Subcutaneous adipose tissue (tissue), 4 donors: ENCODE data around the gene COMP. TPM values are rescaled to one million over a fixed set of nuclear protein-coding genes. Genes with fewer than 3 reads are reported as not detected.

Experiments used
- total RNA-seq, 4 donors: library from RNA; depleted of rRNA; stranded (reverse); fragments of >200 nt; gene quantifications; one replicate each; pipeline ENCODE4 v1.1.0, GENCODE V29; 2016
- TF ChIP-seq, protein P1 (sequence below): fragments of 450-650 bp; IDR thresholded peaks from one replicate; pipeline ENCODE4 v1.5.1; 2016; ENCODE audit warnings: low read depth, mild to moderate bottlenecking, control low read depth, antibody characterized with exemption, moderate library complexity

The COMP gene
- total RNA-seq, 4 donors from 2014 or later: 6.2 to 48.0 (median 14.2) TPM

GRCh38 chr19:18756896-18757295 lies 34.2 kb downstream of the COMP start:
- TF ChIP-seq, protein P1, sequence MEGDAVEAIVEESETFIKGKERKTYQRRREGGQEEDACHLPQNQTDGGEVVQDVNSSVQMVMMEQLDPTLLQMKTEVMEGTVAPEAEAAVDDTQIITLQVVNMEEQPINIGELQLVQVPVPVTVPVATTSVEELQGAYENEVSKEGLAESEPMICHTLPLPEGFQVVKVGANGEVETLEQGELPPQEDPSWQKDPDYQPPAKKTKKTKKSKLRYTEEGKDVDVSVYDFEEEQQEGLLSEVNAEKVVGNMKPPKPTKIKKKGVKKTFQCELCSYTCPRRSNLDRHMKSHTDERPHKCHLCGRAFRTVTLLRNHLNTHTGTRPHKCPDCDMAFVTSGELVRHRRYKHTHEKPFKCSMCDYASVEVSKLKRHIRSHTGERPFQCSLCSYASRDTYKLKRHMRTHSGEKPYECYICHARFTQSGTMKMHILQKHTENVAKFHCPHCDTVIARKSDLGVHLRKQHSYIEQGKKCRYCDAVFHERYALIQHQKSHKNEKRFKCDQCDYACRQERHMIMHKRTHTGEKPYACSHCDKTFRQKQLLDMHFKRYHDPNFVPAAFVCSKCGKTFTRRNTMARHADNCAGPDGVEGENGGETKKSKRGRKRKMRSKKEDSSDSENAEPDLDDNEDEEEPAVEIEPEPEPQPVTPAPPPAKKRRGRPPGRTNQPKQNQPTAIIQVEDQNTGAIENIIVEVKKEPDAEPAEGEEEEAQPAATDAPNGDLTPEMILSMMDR: no peak

GRCh38 chr19:18754501-18754900 lies 36.6 kb downstream of the COMP start:
- TF ChIP-seq, protein P1: no peak

GRCh38 chr19:18751571-18751970 lies 39.5 kb downstream of the COMP start:
- TF ChIP-seq, protein P1: no peak

GRCh38 chr19:18750295-18750970 lies 40.7 kb downstream of the COMP start:
- TF ChIP-seq, protein P1: no peak

DNA sequence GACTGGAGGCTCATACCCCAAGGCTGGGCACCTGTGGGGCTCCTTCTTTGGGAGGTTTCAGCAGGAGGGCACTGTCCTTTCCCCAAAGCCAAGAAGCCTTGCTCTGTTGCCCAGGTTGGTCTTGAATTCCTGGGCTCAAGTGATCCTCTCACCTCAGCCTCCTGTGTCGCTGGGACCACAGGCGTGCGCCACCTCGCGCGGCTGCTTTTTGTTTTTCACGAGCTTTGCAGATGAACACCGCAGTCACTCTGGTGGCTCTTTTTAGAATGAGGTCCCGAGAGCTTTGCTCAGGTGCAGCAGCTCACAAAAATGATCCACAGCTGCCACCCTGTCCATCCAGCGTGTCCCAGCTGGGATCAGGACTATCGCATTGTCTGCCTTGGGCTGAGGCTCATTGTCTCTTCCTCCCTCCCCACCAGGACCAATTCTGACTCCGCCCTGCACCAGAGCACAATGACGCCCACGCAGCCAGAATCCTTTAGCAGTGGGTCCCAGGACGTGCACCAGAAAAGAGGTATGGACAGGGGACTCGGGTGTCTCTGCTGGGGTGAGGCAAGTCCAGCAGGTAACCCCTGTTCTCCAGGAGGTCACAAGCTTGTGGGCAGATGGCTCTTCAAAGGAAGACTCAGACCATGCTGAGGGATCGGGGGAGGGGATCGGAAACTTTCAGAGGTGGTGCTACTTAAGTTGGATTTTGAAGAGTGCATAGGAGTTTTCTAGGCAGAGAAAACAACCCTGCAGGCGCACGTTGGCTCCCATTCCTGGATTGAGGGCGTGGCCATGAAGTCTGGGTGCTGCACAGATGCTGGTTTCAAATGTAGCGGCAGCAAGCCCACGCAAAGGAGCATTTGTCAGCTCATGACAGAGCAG lies 41.5 kb downstream of the COMP start:
- TF ChIP-seq, protein P1: no peak

- TF ChIP-seq, protein P1: no peak
These were observed 44.4 kb downstream of the COMP start for GRCh38 chr19:18746401-18747325.
